SK-N-SH (cell line): ENCODE results near the gene LRRC1. TPM values are rescaled to one million over a fixed set of nuclear protein-coding genes. Genes with fewer than 3 reads are reported as not detected.

Source experiments
- CTCF ChIA-PET: fragments of 300-600, 350-600 bp; formaldehyde crosslinking; extraction: SDS; loops from one replicate; lab custom pipeline; 2021; lab: Yijun Ruan, JAX
- POLR2A ChIA-PET: fragments of 350-600 bp; sonication (Branson Sonifier 250); formaldehyde crosslinking; extraction: SDS; loops from one replicate; lab custom pipeline; 2020; ENCODE audit warnings: antibody characterized with exemption, inconsistent platforms; lab: Yijun Ruan, JAX
- DNase-seq: peaks from one replicate; pipeline ENCODE4 v3.0.0; 2012
- H2AFZ ChIP-seq: fragments of 200-600 bp; sonication (generic); 2 replicates; pipeline ENCODE4 v1.8.1; 2016; ENCODE audit warnings: antibody characterized with exemption, mild to moderate bottlenecking, low read depth
- H3F3A ChIP-seq: fragments of 200-600 bp; sonication (generic); replicated peaks from 2 replicates; pipeline ENCODE3; 2016; ENCODE audit warnings: antibody characterized with exemption, mild to moderate bottlenecking; ENCODE audit not compliant: insufficient read depth
- H3K27ac ChIP-seq, 2 experiments: fragments of 200-500 bp in 1 of 2; fragments of 200-600 bp in 1 of 2; sonication (Bioruptor generic) in 1 of 2; sonication (generic), shearing (Covaris generic) in 1 of 2; 2 replicates each; pipeline versions ENCODE4 v1.5.1 to v1.6.1; 2014 to 2016; ENCODE audit warnings: low read depth in 2 of 2, inconsistent platforms in 1 of 2, low read length in 1 of 2, mild to moderate bottlenecking in 1 of 2, mixed read lengths in 1 of 2
- H3K27me3 ChIP-seq: fragments of 200-600 bp; sonication (generic), shearing (Covaris generic); 2 replicates; pipeline ENCODE4 v1.6.1; 2016; ENCODE audit warnings: mixed run types; ENCODE audit not compliant: insufficient read depth
- H3K36me3 ChIP-seq, 2 experiments: fragments of 200-500 bp in 1 of 2; fragments of 200-600 bp in 1 of 2; sonication (Bioruptor generic) in 1 of 2; sonication (generic) in 1 of 2; replicated peaks in 1 of 2; 2 replicates each; pipeline versions ENCODE3 to v1.5.1; 2014 to 2016; ENCODE audit warnings: low read length in 1 of 2, mild to moderate bottlenecking in 1 of 2; ENCODE audit not compliant: insufficient read depth in 2 of 2, control insufficient read depth in 1 of 2
- H3K4me1 ChIP-seq, 2 experiments: fragments of 200-500 bp in 1 of 2; fragments of 200-600 bp in 1 of 2; sonication (Bioruptor generic) in 1 of 2; sonication (generic), shearing (Covaris generic) in 1 of 2; 2 replicates each; pipeline versions ENCODE4 v1.5.1 to v1.6.1; 2014 to 2016; ENCODE audit warnings: low read depth in 1 of 2, low read length in 1 of 2, mixed run types in 1 of 2; ENCODE audit not compliant: insufficient read depth in 2 of 2, control insufficient read depth in 1 of 2
- H3K4me2 ChIP-seq: fragments of 200-600 bp; sonication (generic), shearing (Covaris generic); 2 replicates; pipeline ENCODE4 v1.6.1; 2017; ENCODE audit warnings: mixed run types
- H3K4me3 ChIP-seq, 2 experiments: fragments of 200-500 bp in 1 of 2; fragments of 200-600 bp in 1 of 2; sonication (Bioruptor generic) in 1 of 2; sonication (generic), shearing (Covaris generic) in 1 of 2; 2 replicates each; pipeline versions ENCODE4 v1.5.1 to v1.8.1; 2014 to 2016; ENCODE audit warnings: low read depth in 2 of 2, inconsistent platforms in 1 of 2, low read length in 1 of 2, mild to moderate bottlenecking in 1 of 2, mixed read lengths in 1 of 2, moderate library complexity in 1 of 2
- H3K79me2 ChIP-seq: fragments of 200-600 bp; sonication (generic); 2 replicates; pipeline ENCODE4 v1.8.1; 2017; ENCODE audit warnings: mild to moderate bottlenecking; ENCODE audit not compliant: insufficient read depth
- H3K9ac ChIP-seq: fragments of 200-600 bp; sonication (generic); 2 replicates; pipeline ENCODE4 v1.6.1; 2017; ENCODE audit warnings: mixed run types
- H3K9me2 ChIP-seq: fragments of 200-600 bp; sonication (generic); 2 replicates; pipeline ENCODE4 v1.6.1; 2017; ENCODE audit warnings: mixed run types
- H3K9me3 ChIP-seq: fragments of 200-600 bp; sonication (generic); 2 replicates; pipeline ENCODE4 v1.6.1; 2017; ENCODE audit warnings: mixed run types, mild to moderate bottlenecking, moderate library complexity
- H4K20me1 ChIP-seq: fragments of 200-600 bp; sonication (generic); 2 replicates; pipeline ENCODE4 v1.6.1; 2017; ENCODE audit warnings: mild to moderate bottlenecking, mixed run types; ENCODE audit not compliant: insufficient read depth
- CHD2 ChIP-seq: fragments of 150-350 bp; IDR thresholded peaks from 2 replicates; pipeline ENCODE4 v1.6.1; 2018; ENCODE audit warnings: low read length; ENCODE audit not compliant: partially characterized antibody
- ELF1 ChIP-seq: IDR thresholded peaks from 2 replicates; pipeline ENCODE4 v1.4.0; 2012
- FOXJ3 ChIP-seq: sonication (generic); formaldehyde crosslinking; IDR thresholded peaks from 2 replicates; pipeline ENCODE4 v1.5.1; 2020; ENCODE audit warnings: mild to moderate bottlenecking, missing genetic modification reagents
- MXI1 ChIP-seq: IDR thresholded peaks from 2 replicates; pipeline ENCODE4 v1.6.1; 2012; ENCODE audit warnings: mild to moderate bottlenecking, low read depth, low read length, improper control_type of control experiment
- POLR2AphosphoS5 ChIP-seq: IDR thresholded peaks from 2 replicates; pipeline ENCODE4 v1.6.1; 2012; ENCODE audit warnings: low read depth, low read length
- RXRA ChIP-seq: IDR thresholded peaks from 2 replicates; pipeline ENCODE4 v1.4.0; 2012; ENCODE audit warnings: low read depth, mild to moderate bottlenecking, borderline replicate concordance
- SIN3A ChIP-seq: IDR thresholded peaks from 2 replicates; pipeline ENCODE4 v1.6.1; 2012; ENCODE audit warnings: low read depth, mild to moderate bottlenecking, low read length, moderate library complexity, borderline replicate concordance
- SMC3 ChIP-seq: IDR thresholded peaks from 2 replicates; pipeline ENCODE4 v1.6.1; 2012; ENCODE audit warnings: low read depth, low read length, improper control_type of control experiment
- YY1 ChIP-seq: IDR thresholded peaks from 2 replicates; pipeline ENCODE4 v1.4.0; 2012; ENCODE audit warnings: low read depth, mild to moderate bottlenecking
- WGBS: methylation state at CpG from one replicate; pipeline ENCODE4 v1.1.6; 2017; ENCODE audit warnings: low lambda C conversion rate; 5-methylcytosine and 5-hydroxymethylcytosine counted together
- polyA plus RNA-seq, 3 experiments: library from polyadenylated mRNA; depleted of rRNA; stranded (reverse); fragments of >200 nt; gene quantifications; 2 replicates each; pipeline ENCODE4 v1.2.3, GENCODE V29; 2012
- TF ChIP-seq, protein P1 (sequence below): IDR thresholded peaks from 2 replicates; pipeline ENCODE4; 2012
- TF ChIP-seq, protein P2 (sequence below): IDR thresholded peaks from 2 replicates; pipeline ENCODE4 v1.4.0; 2012; ENCODE audit warnings: low read depth, borderline replicate concordance
- TF ChIP-seq, protein P3 (sequence below): fragments of 200-600 bp; sonication (generic); IDR thresholded peaks from 2 replicates; pipeline ENCODE4 v1.6.1; 2017; ENCODE audit warnings: antibody characterized with exemption, mild to moderate bottlenecking, moderate library complexity

Gene LRRC1
- polyA plus RNA-seq, 1 of the 3 experiments (the other 2 are of a cell fraction), result 0.84 TPM

DNA sequence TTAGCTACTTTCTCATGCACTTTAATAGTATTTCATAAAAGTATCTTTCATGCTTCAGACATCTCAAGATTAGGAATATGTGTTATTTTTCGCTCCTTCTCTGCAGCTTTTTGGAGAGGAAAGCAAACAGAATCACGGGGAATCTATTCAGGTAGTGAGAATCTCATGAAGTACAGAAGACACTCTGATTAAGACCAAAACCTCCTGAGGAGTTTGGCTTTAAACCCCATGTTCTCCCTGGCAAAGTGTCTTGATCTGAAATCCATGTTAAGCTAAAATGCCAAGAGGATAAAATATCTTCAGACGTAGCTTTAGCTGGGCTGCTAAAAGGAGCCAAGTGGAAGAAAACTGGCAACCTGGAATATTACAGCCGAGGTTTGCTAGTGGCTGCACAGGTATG lies 149.3 kb downstream of the LRRC1 start (continued):
- no peak for TF ChIP-seq SIN3A

DNA sequence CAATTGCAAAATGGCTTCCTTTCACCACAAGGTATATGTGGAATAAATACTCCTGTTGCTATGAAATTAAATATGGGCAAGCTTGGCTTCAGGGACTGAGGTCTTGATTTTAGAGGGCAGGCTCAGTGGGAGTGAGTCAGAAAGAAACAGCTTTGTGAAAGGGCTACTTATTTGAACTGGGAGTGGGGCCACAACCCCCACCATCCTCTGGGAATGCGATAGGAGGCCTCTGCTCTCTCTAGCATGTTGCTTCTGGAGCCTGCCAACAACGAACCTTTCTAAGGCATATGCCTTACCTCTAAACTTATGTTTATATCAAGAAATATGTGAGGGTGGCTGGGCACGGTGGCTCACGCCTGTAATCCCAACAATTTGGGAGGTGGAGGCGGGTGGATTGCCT lies 149.7 kb downstream of the LRRC1 start:
- WGBS, result 9% methylated on average over 5 of the region's 5 CpGs
- CTCF ChIA-PET, result interaction anchor here (0.6 kb wide), 1 partner anchor 1063 kb away, joined by 3 read pairs; no protein-coding TSS in a partner anchor

More for the DNA sequence above, 149.7 kb downstream of the LRRC1 start:
- Histone ChIP-seq H3K9me3 (no peaks in the 10 kb centered on the region), H3K79me2 (no peaks in the 10 kb centered on the region), H3K4me3 (no peak overlapping the region), H3K4me2 (no peak overlapping the region), H4K20me1 (no peaks in the 10 kb centered on the region), H3K9me2 (no peaks in the 10 kb centered on the region), H3K36me3 (no peaks in the 10 kb centered on the region), H3K27ac (no peak overlapping the region), H3F3A (no peaks in the 10 kb centered on the region), H3K4me1 (no peaks in the 10 kb centered on the region), H3K9ac (no peak overlapping the region), H2AFZ (no peak overlapping the region), H3K27me3 (peaks cover 14% of the 10 kb centered on the region; the same call in 1 of the 2 replicates)
- no peak for DNase-seq
- TF ChIP-seq CHD2 (no peak), YY1 (no peak), FOXJ3 (CRISPR knock-in tag) (no peak), POLR2AphosphoS5 (no peak), SIN3A (no peak), MXI1 (no peak), ELF1 (no peak), SMC3 (no peak), RXRA (no peak)
- TF ChIP-seq, protein P1, sequence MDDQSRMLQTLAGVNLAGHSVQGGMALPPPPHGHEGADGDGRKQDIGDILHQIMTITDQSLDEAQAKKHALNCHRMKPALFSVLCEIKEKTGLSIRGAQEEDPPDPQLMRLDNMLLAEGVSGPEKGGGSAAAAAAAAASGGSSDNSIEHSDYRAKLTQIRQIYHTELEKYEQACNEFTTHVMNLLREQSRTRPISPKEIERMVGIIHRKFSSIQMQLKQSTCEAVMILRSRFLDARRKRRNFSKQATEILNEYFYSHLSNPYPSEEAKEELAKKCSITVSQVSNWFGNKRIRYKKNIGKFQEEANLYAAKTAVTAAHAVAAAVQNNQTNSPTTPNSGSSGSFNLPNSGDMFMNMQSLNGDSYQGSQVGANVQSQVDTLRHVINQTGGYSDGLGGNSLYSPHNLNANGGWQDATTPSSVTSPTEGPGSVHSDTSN, result no peak
- TF ChIP-seq, protein P2, sequence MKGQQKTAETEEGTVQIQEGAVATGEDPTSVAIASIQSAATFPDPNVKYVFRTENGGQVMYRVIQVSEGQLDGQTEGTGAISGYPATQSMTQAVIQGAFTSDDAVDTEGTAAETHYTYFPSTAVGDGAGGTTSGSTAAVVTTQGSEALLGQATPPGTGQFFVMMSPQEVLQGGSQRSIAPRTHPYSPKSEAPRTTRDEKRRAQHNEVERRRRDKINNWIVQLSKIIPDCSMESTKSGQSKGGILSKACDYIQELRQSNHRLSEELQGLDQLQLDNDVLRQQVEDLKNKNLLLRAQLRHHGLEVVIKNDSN, result no peak
- TF ChIP-seq, protein P3, sequence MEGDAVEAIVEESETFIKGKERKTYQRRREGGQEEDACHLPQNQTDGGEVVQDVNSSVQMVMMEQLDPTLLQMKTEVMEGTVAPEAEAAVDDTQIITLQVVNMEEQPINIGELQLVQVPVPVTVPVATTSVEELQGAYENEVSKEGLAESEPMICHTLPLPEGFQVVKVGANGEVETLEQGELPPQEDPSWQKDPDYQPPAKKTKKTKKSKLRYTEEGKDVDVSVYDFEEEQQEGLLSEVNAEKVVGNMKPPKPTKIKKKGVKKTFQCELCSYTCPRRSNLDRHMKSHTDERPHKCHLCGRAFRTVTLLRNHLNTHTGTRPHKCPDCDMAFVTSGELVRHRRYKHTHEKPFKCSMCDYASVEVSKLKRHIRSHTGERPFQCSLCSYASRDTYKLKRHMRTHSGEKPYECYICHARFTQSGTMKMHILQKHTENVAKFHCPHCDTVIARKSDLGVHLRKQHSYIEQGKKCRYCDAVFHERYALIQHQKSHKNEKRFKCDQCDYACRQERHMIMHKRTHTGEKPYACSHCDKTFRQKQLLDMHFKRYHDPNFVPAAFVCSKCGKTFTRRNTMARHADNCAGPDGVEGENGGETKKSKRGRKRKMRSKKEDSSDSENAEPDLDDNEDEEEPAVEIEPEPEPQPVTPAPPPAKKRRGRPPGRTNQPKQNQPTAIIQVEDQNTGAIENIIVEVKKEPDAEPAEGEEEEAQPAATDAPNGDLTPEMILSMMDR, result no peak
- POLR2A ChIA-PET, result no interaction called here
